ENCODE results near the gene SMARCB1.

Gene SMARCB1

GRCh38 chr22:23752750-23753149 is 34.0 kb upstream of the SMARCB1 start:
- no peak for ATAC-seq (replicated peaks; ENCODE audit: extremely low read depth, poor library complexity, severe bottlenecking)
- H3K4me1 Mint-ChIP-seq: peaks cover 13% of the 10 kb centered on the region
- H3K36me3 Mint-ChIP-seq (ENCODE audit: insufficient read depth): peaks cover 3% of the 10 kb centered on the region
- H3K27me3 Mint-ChIP-seq: no peaks in the 10 kb centered on the region
- peak overlapping the region; percentile 79 for H3K4me3 Mint-ChIP-seq
- no peak overlapping the region for H3K27ac Mint-ChIP-seq (ENCODE audit: low read depth)
- no peak for DNase-seq (ENCODE audit: low spot score in 2 of 2)
- no peaks in the 10 kb centered on the region for H3K9me3 Mint-ChIP-seq

- Mint-ChIP-seq H3K27ac (ENCODE audit: low read depth) (no peak overlapping the region), H3K27me3 (no peaks in the 10 kb centered on the region), H3K36me3 (ENCODE audit: insufficient read depth) (peaks cover 3% of the 10 kb centered on the region), H3K9me3 (no peaks in the 10 kb centered on the region), H3K4me1 (peaks cover 13% of the 10 kb centered on the region), H3K4me3 (peak overlapping the region; percentile 48)
- DNase-seq (ENCODE audit: low spot score in 2 of 2) (no peak), ATAC-seq (replicated peaks; ENCODE audit: extremely low read depth, poor library complexity, severe bottlenecking) (no peak)
Measured at GRCh38 chr22:23753385-23753784, 33.4 kb upstream of the SMARCB1 start.

- DNase-seq (ENCODE audit: low spot score in 2 of 2) (no peak), ATAC-seq (replicated peaks; ENCODE audit: extremely low read depth, poor library complexity, severe bottlenecking) (no peak)
- Mint-ChIP-seq H3K36me3 (ENCODE audit: insufficient read depth) (peaks cover 3% of the 10 kb centered on the region), H3K9me3 (no peaks in the 10 kb centered on the region), H3K27ac (ENCODE audit: low read depth) (no peak within 1 kb of the TSS), H3K27me3 (no peaks in the 10 kb centered on the region), H3K4me3 (peak within 1 kb of the TSS; percentile 48), H3K4me1 (peaks cover 13% of the 10 kb centered on the region)
Measured at GRCh38 chr22:23754220-23754919, 32.4 kb upstream of the SMARCB1 start, which contains the start of gene VPREB3. VPREB3 (minus strand) TSS chr22:23754425; CDS start chr22:23754363, 62 bp downstream.

GRCh38 chr22:23754980-23755636 is 31.7 kb upstream of the SMARCB1 start:
- H3K27ac Mint-ChIP-seq (ENCODE audit: low read depth): no peak overlapping the region

GRCh38 chr22:23755711-23756110 is 31.1 kb upstream of the SMARCB1 start:
- peaks cover 1% of the 10 kb centered on the region for H3K36me3 Mint-ChIP-seq (ENCODE audit: insufficient read depth)
- ATAC-seq (replicated peaks; ENCODE audit: extremely low read depth, poor library complexity, severe bottlenecking) (no peak), DNase-seq (ENCODE audit: low spot score in 2 of 2) (no peak)

More at GRCh38 chr22:23754980-23755636, 31.7 kb upstream of the SMARCB1 start:
- H3K9me3 Mint-ChIP-seq: no peaks in the 10 kb centered on the region
- peaks cover 6% of the 10 kb centered on the region for H3K4me1 Mint-ChIP-seq
- H3K36me3 Mint-ChIP-seq (ENCODE audit: insufficient read depth): peaks cover 2% of the 10 kb centered on the region
- no peak overlapping the region for H3K4me3 Mint-ChIP-seq
- H3K27me3 Mint-ChIP-seq: no peaks in the 10 kb centered on the region
- DNase-seq (ENCODE audit: low spot score in 2 of 2): no peak
- ATAC-seq (replicated peaks; ENCODE audit: extremely low read depth, poor library complexity, severe bottlenecking): no peak

GRCh38 chr22:23756891-23757290 is 29.9 kb upstream of the SMARCB1 start:
- Mint-ChIP-seq H3K9me3 (no peaks in the 10 kb centered on the region), H3K27me3 (no peaks in the 10 kb centered on the region), H3K36me3 (ENCODE audit: insufficient read depth) (peaks cover 1% of the 10 kb centered on the region), H3K4me3 (no peak overlapping the region), H3K27ac (ENCODE audit: low read depth) (no peak overlapping the region), H3K4me1 (no peaks in the 10 kb centered on the region)
- ATAC-seq (replicated peaks; ENCODE audit: extremely low read depth, poor library complexity, severe bottlenecking): no peak
- no peak for DNase-seq (ENCODE audit: low spot score in 2 of 2)

More at GRCh38 chr22:23755711-23756110, 31.1 kb upstream of the SMARCB1 start:
- no peaks in the 10 kb centered on the region for H3K9me3 Mint-ChIP-seq
- H3K27ac Mint-ChIP-seq (ENCODE audit: low read depth): no peak overlapping the region
- peaks cover under 1% of the 10 kb centered on the region for H3K4me1 Mint-ChIP-seq
- H3K4me3 Mint-ChIP-seq: no peak overlapping the region
- H3K27me3 Mint-ChIP-seq: no peaks in the 10 kb centered on the region

- ATAC-seq (replicated peaks; ENCODE audit: extremely low read depth, poor library complexity, severe bottlenecking): no peak
- Mint-ChIP-seq H3K4me3 (no peak overlapping the region), H3K36me3 (ENCODE audit: insufficient read depth) (peaks cover 4% of the 10 kb centered on the region), H3K27ac (ENCODE audit: low read depth) (no peak overlapping the region), H3K9me3 (no peaks in the 10 kb centered on the region), H3K4me1 (peaks cover 18% of the 10 kb centered on the region), H3K27me3 (no peaks in the 10 kb centered on the region)
- no peak for DNase-seq (ENCODE audit: low spot score in 2 of 2)
Measured at GRCh38 chr22:23759566-23759965, 27.2 kb upstream of the SMARCB1 start.

- DNase-seq (ENCODE audit: low spot score in 2 of 2): no peak
- no peaks in the 10 kb centered on the region for H3K27me3 Mint-ChIP-seq
- ATAC-seq (replicated peaks; ENCODE audit: extremely low read depth, poor library complexity, severe bottlenecking): no peak
- no peaks in the 10 kb centered on the region for H3K9me3 Mint-ChIP-seq
- H3K4me1 Mint-ChIP-seq: peaks cover 18% of the 10 kb centered on the region
- no peak overlapping the region for H3K27ac Mint-ChIP-seq (ENCODE audit: low read depth)
- H3K4me3 Mint-ChIP-seq: no peak overlapping the region
- peaks cover 5% of the 10 kb centered on the region for H3K36me3 Mint-ChIP-seq (ENCODE audit: insufficient read depth)
Measured at GRCh38 chr22:23760056-23760455, 26.7 kb upstream of the SMARCB1 start.

GRCh38 chr22:23762842-23763578 is 23.8 kb upstream of the SMARCB1 start, which contains the start of gene C22orf15:
C22orf15 (plus strand) TSS chr22:23762990; CDS start chr22:23763307, 317 bp downstream.
- Mint-ChIP-seq H3K4me3 (peak within 1 kb of the TSS; percentile 78), H3K4me1 (peaks cover 28% of the 10 kb centered on the region), H3K27ac (ENCODE audit: low read depth) (peak within 1 kb of the TSS; percentile 44), H3K27me3 (no peaks in the 10 kb centered on the region), H3K9me3 (no peaks in the 10 kb centered on the region), H3K36me3 (ENCODE audit: insufficient read depth) (peaks cover 6% of the 10 kb centered on the region)
- ATAC-seq (replicated peaks; ENCODE audit: extremely low read depth, poor library complexity, severe bottlenecking): no peak
- DNase-seq (ENCODE audit: low spot score in 2 of 2): no peak

GRCh38 chr22:23763579-23763945 is 23.2 kb upstream of the SMARCB1 start:
- Mint-ChIP-seq H3K27ac (ENCODE audit: low read depth) (peak overlapping the region; percentile 44), H3K27me3 (no peaks in the 10 kb centered on the region), H3K4me1 (peaks cover 28% of the 10 kb centered on the region), H3K4me3 (peak overlapping the region; percentile 78), H3K9me3 (no peaks in the 10 kb centered on the region), H3K36me3 (ENCODE audit: insufficient read depth) (peaks cover 6% of the 10 kb centered on the region)
- ATAC-seq (replicated peaks; ENCODE audit: extremely low read depth, poor library complexity, severe bottlenecking) (peak; percentile 26), DNase-seq (ENCODE audit: low spot score in 2 of 2) (no peak)

GRCh38 chr22:23763954-23764353 is 22.8 kb upstream of the SMARCB1 start:
- peaks cover 28% of the 10 kb centered on the region for H3K4me1 Mint-ChIP-seq
- H3K27me3 Mint-ChIP-seq: no peaks in the 10 kb centered on the region
- peaks cover 6% of the 10 kb centered on the region for H3K36me3 Mint-ChIP-seq (ENCODE audit: insufficient read depth)
- H3K27ac Mint-ChIP-seq (ENCODE audit: low read depth): no peak overlapping the region
- no peak for ATAC-seq (replicated peaks; ENCODE audit: extremely low read depth, poor library complexity, severe bottlenecking)
- no peak for DNase-seq (ENCODE audit: low spot score in 2 of 2)
- H3K9me3 Mint-ChIP-seq: no peaks in the 10 kb centered on the region
- peak overlapping the region; percentile 78 for H3K4me3 Mint-ChIP-seq

GRCh38 chr22:23764899-23765881 is 21.6 kb upstream of the SMARCB1 start:
- Mint-ChIP-seq H3K36me3 (ENCODE audit: insufficient read depth) (peaks cover 7% of the 10 kb centered on the region), H3K27me3 (no peaks in the 10 kb centered on the region), H3K9me3 (no peaks in the 10 kb centered on the region), H3K4me3 (peak overlapping the region; percentile 55), H3K4me1 (peaks cover 28% of the 10 kb centered on the region), H3K27ac (ENCODE audit: low read depth) (peak overlapping the region; percentile 16)
- no peak for DNase-seq (ENCODE audit: low spot score in 2 of 2)
- no peak for ATAC-seq (replicated peaks; ENCODE audit: extremely low read depth, poor library complexity, severe bottlenecking)
